Activated gamma-delta T cell treated with anti-CD3 and anti-CD28 coated beads, Interleukin-2, amount 50 U/mL, for 16 hours (primary cell): Measurements from ENCODE around the gene FBXL17.

Source experiments
- DNase-seq: peaks from one replicate; pipeline ENCODE4 v3.0.0-alpha.2; 2020; ENCODE audit warnings: low read depth

FBXL17 gene

GRCh38 chr5:107950776-107951175 is 431.1 kb downstream of the FBXL17 start:
- no peak for DNase-seq

- DNase-seq, result no peak
These were observed 432.1 kb downstream of the FBXL17 start for GRCh38 chr5:107949688-107950341.

DNA sequence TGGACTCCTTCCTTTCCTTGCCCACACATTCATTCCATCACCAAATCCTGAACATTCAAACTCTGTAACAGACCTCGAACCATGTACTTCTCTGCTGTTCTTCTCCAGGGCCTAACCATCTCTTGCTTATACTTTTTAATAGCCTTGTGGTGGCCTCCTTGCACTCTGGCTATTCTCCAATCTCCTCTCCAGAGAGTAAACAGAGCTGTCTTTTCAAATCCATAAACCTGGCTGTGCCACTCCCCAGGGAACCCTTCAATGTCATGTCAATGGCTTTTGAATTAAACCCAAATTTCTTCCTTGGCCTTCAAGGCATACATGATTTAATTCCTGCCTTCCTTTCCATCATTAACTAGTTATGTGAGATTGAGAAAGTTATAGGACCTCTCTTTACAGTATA is 433.5 kb downstream of the FBXL17 start:
- DNase-seq, result no peak

- no peak for DNase-seq
These were observed 436.8 kb downstream of the FBXL17 start for GRCh38 chr5:107945061-107945460.

DNA sequence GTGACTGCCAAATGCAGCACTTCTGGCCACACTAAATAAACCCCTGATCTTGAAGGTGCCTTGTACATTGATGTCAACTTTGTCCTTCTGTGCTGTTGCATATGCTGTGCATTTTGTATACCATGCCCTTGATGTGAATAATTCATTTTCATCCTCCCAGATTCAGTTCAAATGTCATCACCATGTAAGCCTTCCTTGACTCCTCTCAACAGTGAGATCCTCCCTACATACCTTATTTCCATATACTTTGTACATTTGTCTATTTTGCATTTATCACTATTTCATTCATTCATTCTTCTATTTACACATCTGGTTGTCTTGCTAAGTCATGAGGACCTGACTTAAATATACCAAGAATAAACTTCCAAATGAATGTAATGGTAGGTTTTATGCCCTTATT is 438.0 kb downstream of the FBXL17 start:
- DNase-seq, result no peak

DNA sequence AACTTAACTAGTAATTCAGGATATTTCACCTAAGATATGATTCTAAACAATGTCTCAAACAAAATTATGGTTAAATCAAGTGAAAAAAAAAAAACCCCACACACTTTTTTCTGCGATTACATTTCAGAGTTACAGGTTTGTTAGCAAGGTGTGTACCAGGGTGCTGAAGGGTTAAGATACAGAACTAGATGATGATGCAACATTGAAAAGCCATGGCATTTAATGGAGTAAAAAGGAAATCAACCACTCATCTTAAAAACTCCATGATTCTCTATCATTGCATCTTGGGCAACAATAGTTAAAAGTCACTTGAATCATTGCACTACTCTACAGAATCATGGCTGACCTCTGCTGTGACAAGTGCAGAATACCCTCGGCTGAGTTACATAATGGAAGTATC is 440.9 kb downstream of the FBXL17 start:
- DNase-seq, result no peak

GRCh38 chr5:107937651-107938355 is 444.1 kb downstream of the FBXL17 start:
- DNase-seq, result no peak

- DNase-seq, result no peak
These were observed 444.7 kb downstream of the FBXL17 start for GRCh38 chr5:107937204-107937603.

GRCh38 chr5:107936515-107936914 is 445.4 kb downstream of the FBXL17 start:
- DNase-seq, result no peak

GRCh38 chr5:107935645-107936044 is 446.3 kb downstream of the FBXL17 start:
- no peak for DNase-seq

DNA sequence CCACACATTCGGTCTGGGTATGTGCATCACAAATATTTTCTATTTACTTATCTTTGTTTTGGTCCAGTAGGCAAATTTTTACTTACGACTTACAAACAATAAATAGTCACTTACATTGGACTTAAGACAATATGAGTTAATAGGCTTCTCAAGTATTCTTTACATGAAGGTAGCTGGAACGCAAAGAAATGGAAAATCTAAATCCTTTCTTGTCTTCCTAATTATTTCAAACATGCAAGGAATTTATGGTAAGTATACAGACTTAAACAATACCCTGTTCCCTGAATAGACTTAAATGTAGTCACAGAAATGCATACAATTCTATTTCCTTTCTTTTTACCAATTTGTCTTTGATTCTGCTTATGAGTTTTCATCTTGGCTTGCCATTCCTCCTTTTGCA is 448.6 kb downstream of the FBXL17 start:
- DNase-seq, result no peak

DNA sequence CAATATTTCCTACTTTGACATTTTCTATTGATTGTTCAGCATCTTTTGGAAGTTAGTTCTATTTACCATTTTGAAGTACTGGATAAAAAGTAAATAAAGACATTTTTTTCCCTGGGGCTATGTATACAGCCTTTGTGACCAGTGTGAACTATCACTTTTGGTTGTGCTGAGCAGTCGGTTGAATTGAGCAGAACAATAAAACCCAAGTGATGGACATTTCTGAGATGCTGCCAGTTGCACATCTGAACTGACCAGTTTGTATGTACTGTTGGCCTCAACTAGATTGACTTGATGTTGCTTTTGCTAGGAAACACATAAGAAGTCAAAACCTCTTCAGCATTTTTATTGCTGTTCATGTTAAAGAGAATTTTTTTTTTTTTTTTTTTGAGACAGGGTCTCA is 451.0 kb downstream of the FBXL17 start:
- no peak for DNase-seq

- DNase-seq, result no peak
These were observed 451.8 kb downstream of the FBXL17 start for GRCh38 chr5:107930092-107930491.

DNA sequence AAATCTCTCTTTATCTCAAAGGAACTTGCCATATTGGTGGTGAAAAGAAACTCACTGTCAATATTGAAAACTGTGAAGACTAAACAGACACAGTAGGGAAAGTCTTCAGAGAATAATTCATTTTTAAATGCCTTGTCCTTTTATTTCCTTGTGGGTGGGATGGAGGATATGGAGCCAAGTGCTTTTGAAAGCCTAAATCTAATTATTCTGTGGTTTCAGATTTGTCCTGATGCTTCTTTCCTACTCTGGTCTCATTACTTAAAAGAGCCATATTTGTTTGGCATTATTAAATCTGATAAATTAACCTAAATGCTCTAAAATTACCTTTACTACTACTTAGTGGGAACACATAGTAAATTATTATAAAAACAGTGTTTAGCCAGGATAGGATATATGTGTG is 452.8 kb downstream of the FBXL17 start:
- DNase-seq, result no peak

GRCh38 chr5:107926121-107926520 is 455.8 kb downstream of the FBXL17 start:
- DNase-seq, result no peak

DNA sequence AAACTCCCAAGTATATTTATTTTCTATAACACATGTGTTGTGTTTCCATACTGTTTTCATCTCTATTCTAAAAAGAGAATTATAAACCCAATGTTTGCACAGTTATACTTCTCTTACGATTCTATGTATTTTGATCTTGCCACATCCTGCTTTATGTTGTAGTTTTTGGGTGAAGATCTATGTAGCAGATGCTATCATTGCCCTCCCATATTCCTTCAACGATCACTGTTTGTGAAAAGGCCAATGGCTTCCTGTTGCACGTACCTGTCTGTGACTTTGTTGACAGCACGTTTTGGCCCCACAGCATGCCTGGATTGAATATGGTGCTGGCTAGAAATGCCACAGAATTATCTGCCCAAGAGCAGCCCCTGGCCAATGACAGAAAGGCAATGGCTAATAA is 456.7 kb downstream of the FBXL17 start:
- no peak for DNase-seq

- DNase-seq, result no peak
These were observed 461.9 kb downstream of the FBXL17 start for GRCh38 chr5:107919969-107920368.

DNA sequence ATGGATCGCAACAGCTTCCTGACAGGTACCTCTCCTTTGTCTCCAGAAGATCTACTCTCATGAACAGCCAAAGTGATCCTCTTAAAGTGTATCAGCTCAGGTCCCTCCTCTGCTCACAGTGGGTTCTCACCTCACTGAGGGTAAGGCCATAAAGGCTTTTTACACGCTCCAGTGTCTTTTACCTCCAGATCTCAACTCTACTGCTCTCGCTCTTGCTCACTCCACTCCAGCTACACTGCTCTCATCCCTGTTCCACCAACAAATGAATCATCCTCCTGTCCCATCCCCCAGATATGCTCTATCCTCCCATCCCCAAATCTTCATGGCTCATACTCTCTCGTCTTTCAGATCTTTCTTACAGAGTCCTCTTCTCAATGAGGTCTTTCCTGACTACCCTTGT is 462.5 kb downstream of the FBXL17 start:
- no peak for DNase-seq

DNA sequence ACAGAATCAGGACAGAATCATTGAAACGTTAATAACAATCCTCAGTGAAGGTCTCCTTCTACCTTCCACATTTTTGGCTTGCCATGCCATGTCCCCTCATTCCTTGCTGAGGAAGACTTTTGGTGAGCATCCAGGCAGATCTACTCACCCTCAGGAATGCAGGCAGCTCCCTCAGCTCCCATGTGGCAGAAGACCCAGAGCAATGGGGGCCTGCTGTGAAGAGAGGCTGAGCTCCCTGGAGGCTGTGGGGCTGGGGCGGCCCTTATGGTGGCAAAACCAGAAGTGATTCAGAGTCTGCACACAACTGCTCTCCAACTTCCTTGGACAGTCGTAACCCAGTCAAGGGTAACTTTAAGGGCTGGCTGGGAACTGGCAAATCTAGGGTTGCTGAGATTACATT is 463.9 kb downstream of the FBXL17 start:
- DNase-seq, result no peak

- no peak for DNase-seq
These were observed 464.9 kb downstream of the FBXL17 start for GRCh38 chr5:107916731-107917725.

DNA sequence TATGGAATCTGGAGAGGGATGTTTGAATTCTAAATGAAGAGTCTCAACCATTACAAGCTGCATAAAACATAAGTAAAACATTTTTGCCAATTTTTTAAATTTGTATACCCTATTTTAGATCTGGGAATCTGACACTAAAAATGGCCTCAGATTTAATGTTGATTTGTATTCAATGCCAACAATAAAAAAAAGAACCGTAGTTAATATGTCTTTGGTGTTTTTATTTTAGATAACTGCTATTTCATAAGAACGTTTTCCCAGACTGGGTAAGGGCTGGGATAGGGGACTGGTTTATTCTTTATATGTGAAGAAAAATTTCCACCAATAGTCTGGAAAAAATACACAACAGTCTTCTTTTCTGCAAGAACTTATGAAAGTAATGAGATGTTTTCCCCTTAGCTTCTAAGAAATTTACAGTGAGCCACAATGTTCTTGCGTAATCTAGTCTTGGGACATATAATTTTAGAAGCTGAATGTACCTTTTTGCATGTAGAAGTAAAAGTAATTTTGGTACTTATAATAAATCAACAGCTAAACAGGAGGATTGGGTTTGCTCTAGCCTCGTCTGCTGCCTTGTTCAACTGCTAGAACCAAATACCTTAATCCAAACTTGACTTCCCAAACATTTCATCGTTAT is 466.6 kb downstream of the FBXL17 start:
- no peak for DNase-seq

DNA sequence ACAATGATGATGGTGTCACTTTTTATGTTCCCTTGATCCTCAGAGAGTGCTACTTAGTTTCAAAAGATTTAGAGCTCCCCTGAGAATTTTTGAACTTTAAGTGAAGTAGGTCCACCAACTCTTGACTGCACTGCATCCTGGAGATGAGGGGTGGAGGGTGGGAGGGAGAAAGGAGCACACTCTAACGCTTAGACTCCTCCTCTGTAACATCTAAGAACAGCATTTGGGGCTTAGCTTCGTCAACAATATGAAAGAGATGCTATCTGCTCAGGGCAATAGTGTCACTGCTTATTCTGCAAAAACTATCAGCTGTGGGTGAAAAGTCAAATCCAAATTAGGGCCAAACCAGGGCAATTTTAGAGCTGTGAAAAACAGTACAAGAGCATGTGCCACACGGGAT is 468.4 kb downstream of the FBXL17 start:
- DNase-seq, result no peak
